ENCODE data around the gene UBXN11. TPM values are rescaled to one million over a fixed set of nuclear protein-coding genes. Genes with fewer than 3 reads are reported as not detected.

UBXN11 gene, protein sequence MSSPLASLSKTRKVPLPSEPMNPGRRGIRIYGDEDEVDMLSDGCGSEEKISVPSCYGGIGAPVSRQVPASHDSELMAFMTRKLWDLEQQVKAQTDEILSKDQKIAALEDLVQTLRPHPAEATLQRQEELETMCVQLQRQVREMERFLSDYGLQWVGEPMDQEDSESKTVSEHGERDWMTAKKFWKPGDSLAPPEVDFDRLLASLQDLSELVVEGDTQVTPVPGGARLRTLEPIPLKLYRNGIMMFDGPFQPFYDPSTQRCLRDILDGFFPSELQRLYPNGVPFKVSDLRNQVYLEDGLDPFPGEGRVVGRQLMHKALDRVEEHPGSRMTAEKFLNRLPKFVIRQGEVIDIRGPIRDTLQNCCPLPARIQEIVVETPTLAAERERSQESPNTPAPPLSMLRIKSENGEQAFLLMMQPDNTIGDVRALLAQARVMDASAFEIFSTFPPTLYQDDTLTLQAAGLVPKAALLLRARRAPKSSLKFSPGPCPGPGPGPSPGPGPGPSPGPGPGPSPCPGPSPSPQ
- 21.3 TPM for total RNA-seq

- peak; percentile 96 for DNase-seq (ENCODE audit: low spot score)
These were observed at the start of gene UBXN11 for GRCh38 chr1:26306290-26307229. TSS of gene UBXN11 (minus strand) at chr1:26306636. CDS start at chr1:26302883, 3,753 bp downstream.

DNA sequence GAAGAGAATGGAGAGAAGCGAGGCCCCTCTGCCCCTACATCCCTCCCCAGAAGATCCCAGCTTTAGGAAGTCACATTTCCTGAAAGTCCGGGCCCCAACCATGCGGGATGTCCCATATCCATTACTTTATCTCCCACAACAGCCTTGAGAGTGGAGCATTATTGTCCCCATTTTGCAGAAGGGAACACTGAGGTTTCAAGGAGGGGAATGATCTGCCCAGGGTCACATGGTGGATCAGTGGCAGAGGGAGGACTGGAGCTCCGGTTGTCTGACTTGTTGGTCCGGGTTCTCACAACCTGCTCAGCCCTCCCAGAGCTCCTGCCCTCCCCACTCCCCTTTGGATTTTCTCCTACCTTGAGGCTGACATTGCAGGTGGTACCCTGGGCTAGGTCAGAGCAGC, 49.7 kb upstream of the UBXN11 start:
- no peak for DNase-seq (ENCODE audit: low spot score)

DNA sequence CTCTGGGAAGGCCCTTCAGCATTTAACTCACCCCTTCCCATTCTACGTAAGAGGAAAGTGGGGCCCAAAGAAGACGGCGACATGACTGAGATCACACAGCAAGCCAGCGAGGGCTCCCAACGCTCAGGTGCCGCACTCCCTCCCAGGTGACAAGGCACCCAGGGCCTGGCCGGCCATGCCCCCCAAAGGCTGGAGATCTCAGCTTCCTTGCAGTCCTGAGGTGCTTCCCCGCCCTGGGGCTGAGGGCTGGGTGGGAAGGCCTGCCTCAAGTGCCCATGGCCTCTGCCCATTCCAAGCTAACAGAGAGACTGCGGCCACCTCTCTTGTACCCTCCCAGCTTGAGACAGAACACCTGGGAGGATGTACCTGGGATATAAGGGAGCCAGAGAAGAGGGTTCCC, 48.5 kb upstream of the UBXN11 start:
- no peak for DNase-seq (ENCODE audit: low spot score)

DNA sequence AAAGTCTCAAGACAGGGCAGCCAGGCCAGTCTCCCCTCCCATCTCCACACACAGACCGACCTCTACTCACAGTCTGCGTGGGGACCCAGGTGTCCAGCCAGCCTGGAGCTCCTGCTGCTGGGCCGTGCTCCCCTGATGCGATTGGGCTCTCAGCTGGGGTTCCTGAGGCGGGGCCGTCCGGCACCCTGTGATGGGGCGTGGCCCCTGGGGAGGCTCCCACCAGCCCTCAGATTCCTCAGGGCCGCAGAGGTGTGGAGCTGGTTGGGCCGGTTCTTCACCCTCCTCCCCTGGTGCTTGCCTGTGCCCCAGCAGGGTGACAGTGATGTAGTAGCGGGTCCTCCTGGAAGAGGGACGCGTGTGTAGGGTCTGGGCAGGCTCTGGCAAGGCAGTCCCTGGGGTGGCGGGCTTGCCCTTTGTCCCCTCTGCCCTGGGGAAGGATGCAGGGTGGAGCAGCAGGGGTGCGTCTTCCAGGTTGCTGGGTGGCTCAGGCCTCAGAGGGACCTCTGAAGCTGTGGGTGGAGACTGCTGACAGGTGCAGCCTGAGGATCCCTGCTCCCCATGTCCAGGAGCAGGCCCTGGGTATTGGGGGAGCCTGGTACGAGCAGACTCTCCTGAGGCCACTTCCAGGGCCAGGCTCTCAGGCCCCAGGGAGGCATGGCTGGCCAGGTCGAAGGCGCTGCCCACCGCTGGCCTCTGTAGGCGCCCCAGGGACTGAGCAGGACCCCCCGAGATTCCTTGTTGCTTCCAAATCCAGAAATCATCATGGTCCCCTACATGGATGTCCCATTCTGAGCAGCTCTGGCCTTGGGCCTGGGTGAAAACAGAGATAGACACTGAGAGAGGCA, 47.8 kb upstream of the UBXN11 start, which contains the start of gene CRYBG2:
CRYBG2 (minus strand) TSS at position 155 of the 845 bp plus-strand sequence. CDS start 7,473 bp downstream, outside the sequence.
- DNase-seq (ENCODE audit: low spot score), result peak; percentile 80

DNA sequence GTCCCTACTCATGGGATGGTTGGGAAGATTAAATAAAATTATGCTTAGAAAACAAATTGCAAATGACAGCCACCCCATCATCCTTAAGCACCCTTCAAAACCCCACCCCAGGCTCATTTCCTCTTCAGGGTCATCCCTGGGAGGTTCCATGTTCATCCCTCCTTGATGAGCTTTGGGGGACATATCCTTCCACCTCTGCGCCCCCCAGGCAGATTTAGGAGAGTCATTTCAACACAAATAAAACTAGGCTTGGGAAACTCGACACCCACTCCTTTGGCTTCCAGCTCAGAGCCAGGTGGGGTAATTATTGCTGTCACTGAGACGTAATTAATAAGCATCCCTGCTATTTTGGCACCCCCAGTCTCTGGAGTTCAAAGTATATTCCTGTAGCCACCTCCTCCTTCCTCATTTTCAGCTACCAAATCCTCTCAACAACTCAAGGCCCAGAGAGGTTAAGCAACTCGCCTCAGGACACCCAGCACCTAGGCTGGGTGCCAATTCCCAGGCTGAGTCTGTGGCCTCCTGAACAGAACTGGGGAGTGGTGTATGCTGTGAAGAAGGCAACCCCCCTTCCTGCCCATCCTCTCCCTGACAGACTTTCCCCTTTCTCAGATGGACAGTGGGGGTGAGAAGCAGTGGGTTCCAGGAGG, 46.9 kb upstream of the UBXN11 start:
- no peak for DNase-seq (ENCODE audit: low spot score)

- no peak for DNase-seq (ENCODE audit: low spot score)
These were observed 45.9 kb upstream of the UBXN11 start for GRCh38 chr1:26352338-26352679.

DNA sequence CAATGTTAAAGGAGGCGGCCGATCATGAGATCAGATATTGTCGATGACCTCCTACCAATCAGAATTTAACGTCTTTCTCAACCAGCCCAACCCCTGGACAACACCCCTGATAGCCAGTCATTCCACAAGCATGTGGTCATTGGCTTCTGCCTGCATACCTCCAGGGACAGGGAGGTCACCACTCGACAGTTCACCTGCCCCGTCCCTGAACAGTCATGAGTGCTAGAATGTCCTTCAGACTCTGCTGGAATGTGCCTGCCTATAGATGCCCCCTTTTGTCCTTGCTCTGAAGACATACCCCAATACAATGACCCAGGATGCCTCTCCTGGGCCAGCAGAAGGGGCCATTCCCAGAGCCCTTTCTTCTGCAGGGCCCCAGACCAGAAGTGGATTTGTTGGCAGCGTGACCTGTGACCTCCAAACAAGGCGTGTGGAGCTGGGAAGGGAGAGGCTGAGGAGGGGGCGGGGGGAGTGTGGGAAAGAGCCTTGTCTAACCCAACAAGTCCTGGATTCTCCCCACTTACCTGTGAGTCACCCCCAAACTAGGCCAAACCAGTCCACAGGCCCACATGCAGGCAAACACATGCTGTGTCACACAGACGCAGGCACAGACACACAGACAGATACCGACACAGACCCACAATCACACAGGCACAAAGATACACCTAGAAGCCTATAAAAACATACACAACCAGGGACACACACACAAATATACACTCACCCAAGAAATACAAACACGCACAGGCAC, 45.3 kb upstream of the UBXN11 start:
- peak; percentile 82 for DNase-seq (ENCODE audit: low spot score)

- DNase-seq (ENCODE audit: low spot score), result peak; percentile 25
These were observed 44.5 kb upstream of the UBXN11 start for GRCh38 chr1:26350701-26351589.

- DNase-seq (ENCODE audit: low spot score), result no peak
These were observed 43.9 kb upstream of the UBXN11 start for GRCh38 chr1:26350343-26350700.

GRCh38 chr1:26349877-26350244, 43.4 kb upstream of the UBXN11 start:
- DNase-seq (ENCODE audit: low spot score), result no peak

DNA sequence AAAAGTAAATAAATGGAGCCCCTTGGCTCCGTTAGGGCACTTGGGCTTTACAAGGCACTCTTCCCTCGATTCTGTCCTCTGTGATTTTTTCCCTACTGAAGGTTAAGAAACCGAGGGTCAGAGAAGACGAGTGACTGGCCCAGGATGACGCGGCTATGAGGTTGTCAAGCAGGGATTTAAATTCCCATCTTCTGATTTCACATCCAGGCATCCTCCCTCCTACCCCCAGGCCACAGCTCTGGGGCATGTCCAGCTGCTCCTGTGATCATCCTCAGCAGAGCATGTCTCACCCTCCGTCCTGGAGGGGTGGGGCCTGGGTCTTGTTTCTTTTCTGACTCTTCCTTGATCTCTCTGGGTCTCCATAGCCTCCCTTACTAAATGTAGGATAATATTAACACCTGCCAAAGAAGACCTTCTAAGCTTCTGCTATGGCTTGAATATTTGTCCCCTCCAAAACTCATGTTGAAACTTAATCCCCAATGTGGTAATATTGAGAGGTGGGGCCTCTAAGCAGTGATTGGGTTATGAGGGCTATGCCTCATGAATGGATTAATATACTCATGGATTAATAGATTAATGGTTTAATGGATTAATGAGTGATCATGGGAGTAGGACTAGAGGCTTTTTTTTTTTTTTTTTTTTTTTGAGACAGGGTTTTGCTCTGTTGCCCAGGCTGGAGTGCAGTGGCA, 42.9 kb upstream of the UBXN11 start:
- DNase-seq (ENCODE audit: low spot score), result no peak

GRCh38 chr1:26346274-26347033, 40.0 kb upstream of the UBXN11 start:
- no peak for DNase-seq (ENCODE audit: low spot score)

DNA sequence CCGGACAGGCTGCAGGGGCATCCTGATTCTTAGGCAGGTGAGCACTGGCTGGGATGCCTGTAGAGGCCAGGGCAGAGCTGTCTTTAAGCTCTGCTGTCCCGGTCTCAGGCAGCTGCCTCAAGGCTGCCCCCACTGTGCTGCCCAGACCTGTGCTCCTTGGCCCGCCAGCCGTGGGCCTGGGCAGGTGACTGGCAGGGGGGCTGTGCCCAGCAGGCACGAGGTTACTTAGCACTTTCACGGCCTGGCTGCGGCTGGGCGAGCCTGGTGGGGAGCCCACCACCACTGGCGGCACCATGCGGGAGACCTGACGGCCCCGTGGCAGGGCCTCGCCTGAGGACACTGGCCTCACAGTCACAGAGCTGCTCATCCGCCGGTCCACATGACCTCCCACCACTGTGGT, 39.3 kb upstream of the UBXN11 start:
- no peak for DNase-seq (ENCODE audit: low spot score)

- no peak for DNase-seq (ENCODE audit: low spot score)
These were observed 37.9 kb upstream of the UBXN11 start for GRCh38 chr1:26344147-26344920.

DNA sequence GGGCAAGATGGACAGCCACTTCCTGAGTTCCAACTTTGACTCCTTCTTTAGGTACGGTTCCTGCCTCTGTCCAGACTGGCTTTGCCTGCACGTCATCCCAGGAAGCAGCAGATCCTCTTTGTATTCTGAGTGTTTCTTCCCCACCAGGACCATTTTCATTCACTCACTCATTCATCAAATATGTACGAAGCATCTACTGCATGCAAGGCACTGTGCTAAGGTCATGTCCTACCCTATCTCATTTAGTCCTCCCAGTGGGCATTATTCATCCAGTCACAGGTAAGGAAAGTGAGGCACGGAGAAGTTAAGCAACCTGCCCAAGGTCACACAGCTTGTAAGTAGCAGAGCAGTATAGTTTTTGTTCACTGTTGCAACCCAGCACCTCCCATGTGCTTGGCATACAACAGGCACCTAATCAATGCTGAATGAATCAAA, 33.6 kb upstream of the UBXN11 start:
- no peak for DNase-seq (ENCODE audit: low spot score)

GRCh38 chr1:26338670-26339069, 32.2 kb upstream of the UBXN11 start:
- DNase-seq (ENCODE audit: low spot score), result no peak

DNA sequence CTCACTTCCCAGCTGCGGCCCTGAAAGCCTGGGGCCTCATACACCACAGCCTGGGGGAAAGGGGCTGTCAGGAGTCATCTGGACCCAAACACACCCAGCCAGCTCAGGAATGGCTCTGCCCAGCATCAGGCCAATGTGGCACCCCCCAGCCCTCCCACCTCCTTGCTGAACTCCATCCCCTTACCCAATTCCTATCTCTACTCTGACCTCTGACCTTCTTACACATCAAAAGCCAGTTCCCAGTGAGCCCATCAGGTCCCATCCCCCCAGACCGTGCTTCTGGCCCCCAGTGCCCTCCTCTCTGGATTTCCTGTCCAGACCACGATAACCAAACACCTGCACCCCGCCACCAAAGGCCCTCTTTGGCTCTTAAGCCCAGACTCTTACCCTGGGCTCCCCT, 31.2 kb upstream of the UBXN11 start:
- no peak for DNase-seq (ENCODE audit: low spot score)
